ENCODE results near the gene HELZ2. TPM values are rescaled to one million over a fixed set of nuclear protein-coding genes. Genes with fewer than 3 reads are reported as not detected.
A peak's percentile ranks its signal among the peaks of the same experiment; 100 is the strongest.
"Not testable (repeated sequence)": the region's sequence is repeated elsewhere in the genome, so short reads cannot be mapped to it uniquely, and the experiment has no call there.

HELZ2 gene
- total RNA-seq, 2 experiments from 2014 or later = 139 to 285 TPM

DNA sequence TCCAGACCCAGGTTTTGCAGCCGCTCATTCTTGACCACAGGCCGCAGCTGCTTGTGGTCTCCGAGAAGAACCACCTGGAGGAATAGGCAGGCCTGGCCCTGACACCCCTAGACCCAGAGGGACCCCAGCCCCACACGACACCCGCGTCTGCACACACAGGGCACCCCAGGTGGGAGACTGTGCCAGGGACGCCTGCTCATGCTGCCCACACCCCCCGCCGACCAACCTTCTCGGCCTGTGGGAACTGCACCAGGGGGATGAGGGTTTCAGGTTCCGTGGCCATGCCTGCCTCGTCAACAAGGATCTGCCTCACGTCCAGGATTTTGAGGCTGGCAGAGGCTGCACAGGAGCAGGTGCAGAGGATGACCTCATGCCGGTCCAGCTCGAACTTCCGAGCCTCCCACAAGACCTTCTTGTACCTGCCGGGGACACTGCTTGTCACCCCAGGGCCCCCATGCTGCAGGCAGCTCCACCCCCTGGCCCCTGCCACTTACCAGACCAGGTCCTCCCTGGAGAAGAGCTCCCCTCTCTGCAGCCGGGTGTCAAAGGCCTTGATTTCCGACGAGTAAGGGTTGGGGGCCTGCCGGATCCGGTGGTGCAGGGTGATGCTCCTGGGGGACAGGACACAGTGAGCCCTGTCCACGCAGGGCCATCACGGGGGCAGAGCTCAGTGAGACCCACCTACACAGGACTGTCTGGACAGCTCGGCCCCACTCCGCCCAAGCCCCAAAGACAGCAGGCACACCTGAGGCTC is 13.0 kb downstream of the HELZ2 start:
- H3K27me3 Mint-ChIP-seq = no peaks in the 10 kb centered on the region
- peaks cover 38% of the 10 kb centered on the region for H3K36me3 Mint-ChIP-seq
- ATAC-seq (no peak), DNase-seq (no peak)
- no peak overlapping the region for H3K4me3 Mint-ChIP-seq
- H3K9me3 Mint-ChIP-seq (ENCODE audit: low read depth) = no peaks in the 10 kb centered on the region
- CTCF ChIA-PET = interaction anchor here (1.1 kb wide), 1 partner anchor 24 kb away, joined by 3 read pairs; no protein-coding TSS in a partner anchor
- no peaks in the 10 kb centered on the region for H3K4me1 Mint-ChIP-seq
- no peak overlapping the region for H3K27ac Mint-ChIP-seq

DNA sequence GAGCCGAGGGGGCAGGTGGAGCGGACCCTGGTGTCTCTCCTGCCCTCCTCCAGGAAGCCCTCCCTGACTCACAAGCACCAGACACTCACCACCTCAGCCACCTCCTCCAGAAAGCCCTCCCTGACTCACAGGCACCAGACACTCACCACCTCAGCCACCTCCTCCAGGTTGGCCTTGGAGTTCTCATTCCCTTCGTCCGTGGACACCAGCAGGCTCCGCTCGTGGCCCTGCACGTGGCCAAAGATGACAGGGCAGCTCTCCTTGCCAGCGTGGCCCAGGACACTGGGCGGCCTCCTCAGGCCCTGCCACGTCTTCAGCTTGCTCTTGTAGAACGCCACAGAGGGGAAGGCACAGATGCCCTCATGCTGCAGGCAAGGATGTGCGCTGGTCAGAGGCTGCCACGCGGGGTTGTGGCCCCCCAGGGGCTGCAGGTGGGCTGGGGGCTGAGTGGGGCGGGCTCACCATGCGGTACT is 13.7 kb downstream of the HELZ2 start:
- no peaks in the 10 kb centered on the region for H3K27me3 Mint-ChIP-seq
- ATAC-seq (no peak), DNase-seq (no peak)
- peaks cover 31% of the 10 kb centered on the region for H3K36me3 Mint-ChIP-seq
- CTCF ChIA-PET = no interaction called here
- no peak overlapping the region for H3K4me3 Mint-ChIP-seq
- H3K27ac Mint-ChIP-seq = no peak overlapping the region
- no peaks in the 10 kb centered on the region for H3K4me1 Mint-ChIP-seq
- H3K9me3 Mint-ChIP-seq (ENCODE audit: low read depth) = no peaks in the 10 kb centered on the region

DNA sequence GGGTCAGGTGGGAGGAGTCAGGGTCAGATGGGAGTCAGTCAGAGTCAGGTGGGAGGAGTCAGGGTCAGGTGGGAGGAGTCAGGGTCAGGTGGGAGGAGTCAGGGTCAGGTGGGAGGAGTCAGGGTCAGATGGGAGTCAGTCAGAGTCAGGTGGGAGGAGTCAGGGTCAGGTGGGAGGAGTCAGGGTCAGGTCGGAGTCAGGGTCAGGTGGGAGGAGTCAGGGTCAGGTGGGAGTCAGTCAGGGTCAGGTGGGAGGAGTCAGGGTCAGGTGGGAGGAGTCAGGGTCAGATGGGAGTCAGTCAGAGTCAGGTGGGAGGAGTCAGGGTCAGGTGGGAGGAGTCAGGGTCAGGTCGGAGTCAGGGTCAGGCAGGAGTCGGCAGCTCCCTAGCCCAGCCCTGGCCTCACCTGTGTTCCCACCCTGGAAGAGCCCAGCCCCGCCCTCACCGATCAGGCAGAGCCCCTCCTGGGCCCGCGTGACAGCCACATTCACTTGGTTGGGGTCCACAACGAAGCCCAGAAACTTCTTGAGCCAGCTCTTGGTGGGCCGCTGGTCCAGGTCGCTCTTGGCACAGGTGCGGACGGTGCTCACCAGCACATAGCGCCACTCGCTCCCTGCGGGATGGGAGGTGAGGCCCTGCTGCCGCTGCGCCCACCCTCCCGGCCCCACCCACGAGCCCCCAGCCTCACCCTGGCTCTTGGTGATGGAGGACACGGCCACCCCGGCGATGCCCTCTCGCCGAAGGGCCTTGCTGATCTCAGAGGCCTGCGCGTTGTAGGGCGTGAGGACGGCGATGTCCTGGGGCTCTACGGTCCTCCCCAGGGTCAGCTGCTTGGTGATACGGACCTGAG is 14.3 kb downstream of the HELZ2 start:
- CTCF ChIA-PET; ATAC-seq; H3K27me3 Mint-ChIP-seq; H3K27ac Mint-ChIP-seq; H3K4me3 Mint-ChIP-seq; H3K9me3 Mint-ChIP-seq (ENCODE audit: low read depth); DNase-seq; H3K4me1 Mint-ChIP-seq: not testable (repeated sequence)
- peaks cover 30% of the 10 kb centered on the region for H3K36me3 Mint-ChIP-seq

GRCh38 chr20:63558804-63559484 is 15.1 kb downstream of the HELZ2 start:
- ATAC-seq (no peak), DNase-seq (no peak)
- CTCF ChIA-PET = no interaction called here
- Mint-ChIP-seq H3K4me1 (no peaks in the 10 kb centered on the region), H3K27ac (no peak overlapping the region), H3K27me3 (no peaks in the 10 kb centered on the region), H3K36me3 (peaks cover 25% of the 10 kb centered on the region), H3K9me3 (ENCODE audit: low read depth) (no peaks in the 10 kb centered on the region), H3K4me3 (no peak overlapping the region)

DNA sequence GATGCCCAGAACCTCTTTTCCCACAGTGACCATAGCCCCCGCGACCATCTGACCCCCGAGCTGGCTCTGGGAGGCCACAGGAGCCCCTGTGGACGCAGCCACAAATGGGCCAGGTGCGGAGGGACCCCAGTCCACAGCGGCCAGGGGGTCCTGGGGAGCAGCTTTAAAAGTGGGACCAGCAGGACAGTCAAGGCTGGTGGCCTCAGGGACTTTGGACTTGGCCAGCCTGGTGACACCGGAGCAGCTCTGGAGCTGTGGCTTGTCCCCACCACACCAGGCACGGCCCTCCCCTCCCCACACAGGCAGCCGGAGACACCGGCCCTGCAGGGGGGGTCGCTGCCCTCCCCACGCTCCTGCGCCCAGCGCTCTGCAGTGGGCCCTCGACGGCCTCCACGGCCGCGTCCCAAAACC is 16.6 kb downstream of the HELZ2 start:
- Mint-ChIP-seq H3K27ac (no peak overlapping the region), H3K9me3 (ENCODE audit: low read depth) (no peaks in the 10 kb centered on the region), H3K4me1 (peaks cover 8% of the 10 kb centered on the region), H3K36me3 (peaks cover 25% of the 10 kb centered on the region), H3K27me3 (peaks cover 2% of the 10 kb centered on the region), H3K4me3 (no peak overlapping the region)
- DNase-seq (no peak), ATAC-seq (no peak)
- CTCF ChIA-PET = interaction anchor here (1.1 kb wide), 1 partner anchor 19 kb away, joined by 3 read pairs; no protein-coding TSS in a partner anchor

DNA sequence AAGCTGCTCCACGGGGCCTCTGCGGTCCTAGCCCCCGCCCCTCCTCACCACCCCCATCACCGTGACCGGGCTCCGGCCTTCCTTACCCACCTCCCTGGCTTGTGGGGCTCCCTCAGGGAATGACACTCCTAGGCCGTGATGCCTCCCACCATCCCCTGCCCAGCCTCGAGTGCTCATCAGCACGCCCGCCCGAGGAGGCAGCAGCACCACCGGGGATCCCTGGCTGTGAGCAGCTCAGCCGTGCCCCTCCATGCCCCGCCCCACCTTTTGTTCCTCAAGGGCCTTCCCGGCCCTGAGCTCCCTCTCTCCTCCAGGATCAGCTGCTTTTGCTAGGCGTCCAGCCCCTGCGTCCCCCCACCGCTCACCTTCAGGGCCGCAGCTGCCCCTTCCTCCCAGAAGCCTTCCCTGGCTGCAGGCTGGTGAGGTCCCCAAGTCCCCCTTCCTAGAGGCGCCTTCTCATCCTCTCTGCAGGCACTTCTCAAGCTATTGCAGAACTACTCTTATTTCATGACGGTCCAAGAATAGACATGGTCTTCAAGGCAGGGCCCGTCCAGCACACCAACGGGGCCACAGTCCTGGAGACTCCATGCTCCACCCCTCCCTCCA is 17.1 kb downstream of the HELZ2 start:
- H3K27ac Mint-ChIP-seq = no peak overlapping the region
- H3K4me3 Mint-ChIP-seq = no peak overlapping the region
- H3K4me1 Mint-ChIP-seq = peaks cover 13% of the 10 kb centered on the region
- no peak for DNase-seq
- H3K9me3 Mint-ChIP-seq (ENCODE audit: low read depth) = no peaks in the 10 kb centered on the region
- CTCF ChIA-PET = interaction anchor here (1.1 kb wide), 1 partner anchor 18 kb away, joined by 3 read pairs; no protein-coding TSS in a partner anchor
- H3K36me3 Mint-ChIP-seq = peaks cover 25% of the 10 kb centered on the region
- H3K27me3 Mint-ChIP-seq = peaks cover 3% of the 10 kb centered on the region
- ATAC-seq = no peak

DNA sequence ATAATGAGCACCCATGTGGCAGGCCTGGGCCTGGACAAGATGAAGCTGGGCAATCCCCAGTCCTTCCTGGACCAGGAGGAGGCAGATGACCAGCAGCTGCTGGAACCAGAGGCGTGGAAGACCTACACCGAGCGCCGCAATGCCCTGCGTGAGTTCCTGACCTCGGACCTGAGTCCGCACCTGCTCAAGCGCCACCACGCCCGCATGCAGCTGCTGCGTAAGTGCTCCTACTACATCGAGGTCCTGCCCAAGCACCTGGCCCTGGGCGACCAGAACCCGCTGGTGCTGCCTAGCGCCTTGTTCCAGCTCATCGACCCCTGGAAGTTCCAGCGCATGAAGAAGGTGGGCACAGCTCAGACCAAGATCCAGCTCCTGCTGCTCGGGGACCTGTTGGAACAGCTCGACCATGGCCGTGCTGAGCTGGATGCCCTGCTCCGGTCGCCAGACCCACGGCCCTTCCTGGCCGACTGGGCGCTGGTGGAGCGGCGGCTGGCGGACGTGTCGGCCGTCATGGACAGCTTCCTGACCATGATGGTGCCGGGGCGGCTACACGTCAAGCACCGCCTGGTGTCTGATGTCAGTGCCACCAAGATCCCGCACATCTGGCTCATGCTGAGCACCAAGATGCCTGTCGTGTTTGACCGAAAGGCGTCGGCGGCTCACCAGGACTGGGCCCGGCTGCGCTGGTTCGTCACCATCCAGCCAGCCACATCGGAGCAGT is 18.2 kb downstream of the HELZ2 start:
- H3K4me1 Mint-ChIP-seq = peaks cover 14% of the 10 kb centered on the region
- H3K27ac Mint-ChIP-seq = no peak overlapping the region
- DNase-seq (no peak), ATAC-seq (no peak)
- H3K27me3 Mint-ChIP-seq = peaks cover 6% of the 10 kb centered on the region
- H3K36me3 Mint-ChIP-seq = peaks cover 17% of the 10 kb centered on the region
- H3K4me3 Mint-ChIP-seq = no peak overlapping the region
- CTCF ChIA-PET = interaction anchor here (1.3 kb wide), 1 partner anchor 18 kb away, joined by 4 read pairs; no protein-coding TSS in a partner anchor
- no peaks in the 10 kb centered on the region for H3K9me3 Mint-ChIP-seq (ENCODE audit: low read depth)

DNA sequence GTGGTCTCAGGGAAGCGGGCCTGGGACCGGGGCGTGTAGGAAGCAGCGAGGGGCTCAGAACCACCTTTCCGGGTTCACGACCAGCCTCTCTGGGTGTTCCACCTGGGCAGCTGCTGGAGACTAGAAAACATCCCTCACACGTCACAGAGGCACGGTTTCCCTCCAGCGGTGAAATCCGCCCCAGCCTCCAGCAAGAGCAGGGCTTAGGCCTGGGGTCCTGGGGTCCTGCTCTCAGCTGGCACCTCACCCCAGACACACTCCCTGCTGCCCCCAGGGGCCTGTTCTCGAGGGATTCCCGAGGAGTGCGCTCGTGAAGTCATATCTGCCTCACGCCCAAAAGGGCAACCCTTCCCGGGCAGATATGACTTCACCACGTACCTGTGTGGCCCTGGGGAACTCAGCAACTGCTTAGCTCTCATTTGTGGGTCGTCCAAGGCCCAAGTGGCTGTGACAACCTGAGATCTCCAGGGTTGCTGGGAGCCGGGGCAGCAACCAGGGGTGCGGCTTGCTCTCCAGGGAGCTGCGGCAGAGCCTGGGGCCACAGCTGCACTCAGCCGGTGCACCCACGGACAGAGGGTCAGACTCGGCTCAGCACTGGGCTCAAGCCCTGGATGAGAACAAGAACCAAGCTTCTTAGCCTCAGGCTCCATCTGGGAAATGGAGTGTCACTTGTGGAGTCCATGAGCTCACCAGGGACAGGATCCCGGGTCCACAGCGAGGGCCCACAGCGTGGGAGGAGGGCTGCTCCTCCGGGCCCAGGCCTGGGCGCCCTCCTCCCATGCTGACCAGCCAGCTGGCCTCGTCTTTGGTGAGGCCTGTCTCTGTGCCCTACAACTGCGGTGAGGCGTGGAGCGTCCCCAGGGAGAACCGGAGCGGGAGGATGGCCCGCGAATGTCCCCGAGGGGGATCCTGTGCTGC is 19.4 kb downstream of the HELZ2 start:
- Mint-ChIP-seq H3K27ac (no peak overlapping the region), H3K36me3 (peaks cover 10% of the 10 kb centered on the region), H3K9me3 (ENCODE audit: low read depth) (no peaks in the 10 kb centered on the region), H3K27me3 (peaks cover 15% of the 10 kb centered on the region), H3K4me1 (peaks cover 14% of the 10 kb centered on the region), H3K4me3 (peak overlapping the region; percentile 26)
- DNase-seq (no peak), ATAC-seq (no peak)
- CTCF ChIA-PET = interaction anchor here (0.9 to 1.5 kb wide), 4 partner anchors 8 to 310 kb away, joined by 3 to 4 read pairs (median 4); partner anchors contain the start of genes RTEL1 and TPD52L2

GRCh38 chr20:63553933-63554290 is 20.1 kb downstream of the HELZ2 start, which contains the start of gene FNDC11:
FNDC11 (plus strand) TSS chr20:63554159; CDS start chr20:63555664, 1,505 bp downstream.
- peak within 1 kb of the TSS; percentile 38 for H3K4me3 Mint-ChIP-seq
- H3K27me3 Mint-ChIP-seq = peaks cover 20% of the 10 kb centered on the region
- CTCF ChIA-PET = interaction anchor here (1.5 kb wide), 2 partner anchors 9 to 311 kb away, joined by 3 to 4 read pairs; partner anchors contain the start of gene TPD52L2
- ATAC-seq (peak; percentile 13), DNase-seq (peak; percentile 60)
- H3K4me1 Mint-ChIP-seq = peaks cover 14% of the 10 kb centered on the region
- H3K36me3 Mint-ChIP-seq = peaks cover 7% of the 10 kb centered on the region
- H3K9me3 Mint-ChIP-seq (ENCODE audit: low read depth) = no peaks in the 10 kb centered on the region
- H3K27ac Mint-ChIP-seq = peak within 1 kb of the TSS; percentile 86

DNA sequence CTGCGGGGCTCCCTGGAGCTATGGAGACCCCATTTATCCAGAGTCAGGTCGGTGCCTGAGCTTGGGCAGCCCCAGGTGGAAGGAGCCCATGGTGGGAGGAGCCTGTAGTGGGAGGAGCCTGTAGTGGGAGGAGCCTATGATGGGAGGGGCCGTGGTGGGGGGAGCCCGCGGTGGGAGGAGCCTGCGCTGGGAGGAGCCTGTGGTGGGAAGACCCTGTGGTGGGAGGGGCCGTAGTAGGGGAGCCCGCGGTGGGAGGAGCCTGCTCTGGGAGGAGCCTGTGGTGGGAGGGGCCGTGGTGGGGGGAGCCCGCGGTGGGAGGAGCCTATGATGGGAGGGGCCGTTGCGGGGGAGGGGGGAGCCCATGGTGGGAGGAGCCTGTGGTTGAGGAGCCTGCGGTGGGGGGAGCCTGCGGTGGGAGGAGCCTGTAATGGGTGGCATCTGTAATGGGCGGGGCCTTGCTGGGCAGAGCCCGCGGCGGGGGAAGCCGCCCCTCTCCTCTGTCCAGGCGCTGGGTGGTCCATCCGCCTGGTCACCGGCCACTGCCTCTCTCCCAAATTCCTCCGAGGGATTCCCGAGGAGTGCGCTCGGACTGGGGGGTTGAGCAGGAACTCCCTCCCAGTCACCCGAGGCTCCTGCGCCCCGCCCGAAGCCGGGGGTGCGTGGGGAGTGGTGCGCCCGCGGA is 20.6 kb downstream of the HELZ2 start:
- ATAC-seq = peak; percentile 73
- H3K27me3 Mint-ChIP-seq = peaks cover 23% of the 10 kb centered on the region
- H3K36me3 Mint-ChIP-seq = peaks cover 4% of the 10 kb centered on the region
- H3K4me3 Mint-ChIP-seq = peak overlapping the region; percentile 38
- no peaks in the 10 kb centered on the region for H3K9me3 Mint-ChIP-seq (ENCODE audit: low read depth)
- peak; percentile 95 for DNase-seq
- peak overlapping the region; percentile 86 for H3K27ac Mint-ChIP-seq
- CTCF ChIA-PET = interaction anchor here (1.0 to 4.6 kb wide), 7 partner anchors 9 to 424 kb away, joined by 3 to 34 read pairs (median 5); partner anchors contain the start of genes PPDPF, PTK6 and TPD52L2
- H3K4me1 Mint-ChIP-seq = peaks cover 14% of the 10 kb centered on the region
